HG03108 (cell line): ENCODE results near the gene MAGI2.

Source experiments
- ATAC-seq: cut with Tn5 transposase; IDR thresholded peaks from one replicate; pipeline ENCODE4 v1.9.1; 2021; ENCODE audit warnings: moderate library complexity; ENCODE audit not compliant: unreplicated experiment

The MAGI2 gene

DNA sequence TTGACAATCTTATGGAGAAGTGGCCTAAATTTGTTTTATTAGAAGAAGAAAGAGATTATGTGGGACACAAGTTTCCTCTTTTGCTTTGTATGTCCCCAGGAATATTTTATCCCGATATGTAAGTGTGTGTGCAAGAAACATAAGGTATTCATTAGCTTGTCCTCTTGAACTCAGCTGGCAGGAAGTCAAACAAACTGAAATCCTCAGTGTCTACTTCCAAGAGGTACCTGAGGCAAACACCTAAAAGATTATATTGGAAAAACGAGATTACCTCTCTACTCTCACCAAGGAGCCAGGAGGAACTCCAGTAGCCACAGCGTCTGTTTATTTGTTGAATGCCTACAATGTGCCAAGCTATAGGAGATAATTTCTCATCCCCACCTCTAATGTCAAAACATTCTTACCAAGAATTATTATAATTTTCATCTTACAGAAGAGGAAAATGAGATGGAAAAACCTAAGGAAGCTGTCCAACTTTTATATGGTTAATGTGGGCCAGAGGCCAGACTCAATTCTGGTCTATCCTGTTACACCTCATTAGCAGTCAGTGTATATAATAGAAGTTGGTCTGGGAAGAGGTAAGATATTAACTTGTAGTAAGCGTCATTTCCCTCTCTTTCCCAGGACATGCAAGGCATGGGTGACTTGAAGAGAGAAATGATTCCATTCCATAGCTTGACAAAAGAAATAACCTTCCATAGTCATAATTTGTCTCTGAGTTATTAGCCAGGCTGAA is 692.7 kb downstream of the MAGI2 start:
- ATAC-seq: no peak

- ATAC-seq: no peak
Observed at GRCh38 chr7:78752554-78752953, 700.9 kb downstream of the MAGI2 start.

- ATAC-seq: no peak
Observed at GRCh38 chr7:78751253-78751652, 702.2 kb downstream of the MAGI2 start.

DNA sequence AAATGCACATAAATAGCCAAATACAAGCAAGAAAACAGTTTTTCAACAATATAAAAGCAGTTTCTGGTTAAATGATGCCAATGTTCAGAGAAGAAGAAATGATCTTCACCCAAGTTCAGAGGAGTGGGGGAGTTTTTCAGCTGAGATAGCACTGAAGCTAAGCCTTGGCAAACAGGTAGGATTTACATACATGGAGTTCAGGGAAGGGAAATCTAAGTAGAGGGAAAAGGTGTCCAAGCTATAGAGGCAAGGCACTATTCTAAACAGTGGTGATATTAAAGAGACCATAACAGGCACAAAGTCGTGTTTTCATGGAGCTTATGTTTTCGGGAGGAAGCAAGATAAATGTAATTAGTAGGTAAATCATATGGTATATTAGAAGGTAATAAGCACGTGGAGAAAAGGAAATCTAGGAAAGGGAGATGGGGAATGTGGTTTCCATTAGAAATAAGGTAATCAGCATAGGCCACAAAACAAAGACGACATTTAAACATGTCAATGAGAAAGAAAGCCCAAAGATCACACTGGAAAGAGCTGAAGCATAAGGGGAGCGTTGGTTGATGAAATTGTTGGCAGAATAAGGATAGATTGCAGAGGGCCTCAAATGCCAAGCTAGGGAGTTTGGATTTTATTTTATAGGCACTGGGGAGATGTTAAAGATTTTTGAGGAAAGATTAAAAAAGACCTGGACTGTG is 704.3 kb downstream of the MAGI2 start:
- no peak for ATAC-seq

DNA sequence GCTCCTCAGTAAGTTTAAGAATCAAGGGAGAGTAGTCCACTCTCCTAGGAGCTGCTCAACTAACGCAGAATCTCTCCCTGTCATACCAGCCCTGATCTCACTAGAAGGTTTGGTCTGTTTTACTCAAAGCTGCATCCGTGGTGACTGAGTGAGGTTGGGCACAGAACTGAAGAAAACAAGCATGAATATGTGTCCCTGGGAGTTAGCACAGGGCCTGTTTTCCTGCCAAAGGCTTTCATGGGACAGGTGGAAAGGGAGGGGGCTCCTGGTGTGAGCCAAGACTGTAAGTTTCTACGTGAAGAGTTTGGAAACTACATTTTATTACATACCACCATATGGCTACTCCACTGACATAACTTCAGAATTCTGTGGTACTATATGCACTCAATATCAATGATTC is 705.9 kb downstream of the MAGI2 start:
- no peak for ATAC-seq

- no peak for ATAC-seq
Observed at GRCh38 chr7:78746301-78746700, 707.2 kb downstream of the MAGI2 start.

- no peak for ATAC-seq
Observed at GRCh38 chr7:78742694-78743093, 710.8 kb downstream of the MAGI2 start.

GRCh38 chr7:78736548-78736947 is 716.9 kb downstream of the MAGI2 start:
- ATAC-seq: no peak

- no peak for ATAC-seq
Observed at GRCh38 chr7:78734626-78735025, 718.8 kb downstream of the MAGI2 start.

DNA sequence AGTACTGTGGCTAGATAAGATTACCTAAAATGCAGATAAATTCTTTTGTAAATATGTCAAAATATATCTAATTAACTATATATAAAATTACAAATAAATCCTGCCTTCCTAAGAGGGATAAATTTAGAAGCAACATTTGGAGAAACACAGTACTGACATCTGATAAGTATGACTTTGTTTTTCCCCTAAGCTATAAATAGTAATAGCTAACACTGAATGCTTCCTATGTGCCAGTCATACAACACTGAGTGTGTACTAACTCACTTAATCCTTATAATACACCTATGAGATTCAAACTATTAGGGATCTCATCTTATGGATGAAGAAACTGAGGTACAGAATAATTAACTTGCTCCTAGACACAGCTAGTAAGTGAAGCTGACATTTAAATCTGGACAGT is 733.4 kb downstream of the MAGI2 start:
- no peak for ATAC-seq

- ATAC-seq: no peak
Observed at GRCh38 chr7:78718212-78718611, 735.3 kb downstream of the MAGI2 start.

- ATAC-seq: no peak
Observed at GRCh38 chr7:78716876-78717275, 736.6 kb downstream of the MAGI2 start.

GRCh38 chr7:78714356-78714755 is 739.1 kb downstream of the MAGI2 start:
- ATAC-seq: no peak

GRCh38 chr7:78712111-78712510 is 741.4 kb downstream of the MAGI2 start:
- no peak for ATAC-seq

DNA sequence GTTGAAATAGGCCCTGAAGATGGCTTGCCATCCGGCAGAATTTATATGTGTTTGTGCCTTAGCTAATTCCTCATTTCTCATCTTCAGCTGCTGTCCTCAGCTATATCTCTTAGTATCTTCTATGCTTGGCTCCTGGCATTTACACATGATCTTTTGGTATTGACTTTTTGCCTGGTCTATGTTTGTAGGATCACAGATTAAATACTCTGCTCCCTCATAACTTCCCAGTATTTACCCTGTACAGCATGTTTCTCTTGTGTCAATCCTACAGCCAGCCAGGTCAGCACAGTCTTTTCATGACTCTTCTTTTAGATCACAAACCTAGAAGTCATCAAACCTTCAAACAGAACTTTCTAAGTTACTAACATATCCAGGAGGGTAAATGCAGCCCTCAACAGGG is 743.8 kb downstream of the MAGI2 start:
- no peak for ATAC-seq

DNA sequence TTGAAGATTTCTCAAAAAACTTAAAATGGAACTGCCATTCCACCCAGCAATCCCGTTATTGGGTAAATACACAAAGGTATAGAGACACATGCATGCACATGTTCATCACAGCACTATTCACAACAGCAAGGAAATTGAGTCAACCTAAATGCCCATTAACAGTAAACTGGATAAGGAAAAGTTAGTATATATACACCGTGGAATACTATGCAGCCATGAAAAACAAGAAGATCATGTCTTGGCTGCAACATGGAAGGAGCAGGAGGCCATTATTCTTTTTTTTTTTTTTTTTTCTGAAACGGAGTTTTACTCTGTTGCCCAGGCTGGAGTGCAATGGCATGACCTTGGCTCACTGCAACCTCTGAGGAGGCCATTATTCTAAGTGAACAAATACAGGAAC is 749.0 kb downstream of the MAGI2 start:
- ATAC-seq: no peak

GRCh38 chr7:78703391-78703790 is 750.1 kb downstream of the MAGI2 start:
- ATAC-seq: no peak

DNA sequence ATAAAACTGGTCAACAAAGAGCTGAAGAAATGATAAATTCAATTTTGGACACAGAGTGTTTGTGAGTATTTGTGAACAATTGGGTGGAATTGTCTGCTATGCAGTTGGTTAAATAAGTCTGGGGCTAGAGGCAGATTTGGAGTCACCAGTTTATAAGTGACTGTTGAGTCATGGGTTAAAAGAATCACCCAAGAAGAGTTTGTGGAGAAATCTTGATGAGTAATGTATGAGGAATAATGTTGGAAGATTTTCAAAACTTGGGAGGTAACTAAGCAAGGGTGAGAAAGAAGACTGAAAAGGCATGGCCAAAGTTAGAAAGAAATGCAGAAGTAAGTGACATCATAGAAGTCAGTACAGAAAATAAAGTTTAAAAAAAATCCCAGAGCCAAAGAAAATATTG is 750.7 kb downstream of the MAGI2 start:
- ATAC-seq: no peak

DNA sequence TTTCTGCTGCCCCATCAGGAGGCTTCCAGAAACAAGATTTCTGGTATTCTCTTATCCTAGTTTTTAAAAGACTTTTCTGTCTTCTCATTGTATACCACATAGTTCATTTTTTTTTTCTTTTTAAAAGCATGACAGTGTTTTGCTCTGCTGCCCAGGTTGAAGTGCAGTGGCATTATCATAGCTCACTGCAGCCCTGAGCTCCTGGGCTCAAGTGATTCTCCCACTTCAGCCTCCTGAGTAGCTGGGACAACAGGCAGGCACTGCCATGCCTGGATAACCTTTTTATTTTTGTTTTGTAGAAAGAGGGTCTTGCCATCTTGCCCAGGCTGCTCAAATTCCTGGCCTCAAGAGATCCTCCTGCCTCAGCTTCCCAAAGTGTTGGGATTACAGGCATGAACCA is 757.6 kb downstream of the MAGI2 start:
- no peak for ATAC-seq

- no peak for ATAC-seq
Observed at GRCh38 chr7:78691584-78691983, 761.9 kb downstream of the MAGI2 start.

GRCh38 chr7:78690174-78690573 is 763.3 kb downstream of the MAGI2 start:
- ATAC-seq: no peak

- ATAC-seq: no peak
Observed at GRCh38 chr7:78688376-78688775, 765.1 kb downstream of the MAGI2 start.

- no peak for ATAC-seq
Observed at GRCh38 chr7:78686189-78686588, 767.3 kb downstream of the MAGI2 start.
